ENCODE data around the gene COL23A1. TPM values are rescaled to one million over a fixed set of nuclear protein-coding genes. Genes with fewer than 3 reads are reported as not detected.

COL23A1 gene
- polyA plus RNA-seq, 2 donors, result 0.59 to 0.75 TPM

DNA sequence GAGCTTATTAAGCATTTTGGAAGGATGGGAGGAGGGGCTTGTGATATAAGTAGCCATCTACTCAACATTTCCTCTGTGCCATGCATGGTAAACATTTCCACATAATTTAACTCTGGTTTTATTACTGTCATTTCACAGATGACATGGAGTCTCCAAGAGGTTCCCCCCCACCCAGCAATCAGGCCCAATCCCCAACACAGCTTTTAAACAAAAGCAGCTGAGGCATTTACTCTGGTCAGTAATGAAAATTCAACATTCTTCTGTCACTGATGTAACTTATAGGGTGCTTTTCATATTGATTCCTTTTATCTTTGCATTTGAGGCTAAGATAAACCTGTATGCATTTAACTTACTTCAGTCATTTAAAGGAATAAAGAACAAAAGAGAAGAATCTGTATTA lies 128.1 kb downstream of the COL23A1 start:
- Histone ChIP-seq H3K4me1 (ENCODE audit: control insufficient read depth in 2 of 2, insufficient read depth in 2 of 2, low read length in 1 of 2) (peaks cover 0 to under 1% of the 10 kb centered on the region in 2 donors), H3K27ac (ENCODE audit: low read depth in 2 of 2, low read length in 1 of 2) (no peak overlapping the region), H3K36me3 (ENCODE audit: control insufficient read depth in 2 of 2, insufficient read depth in 2 of 2, low read length in 1 of 2) (no peaks in the 10 kb centered on the region), H3K27me3 (ENCODE audit: control insufficient read depth in 1 of 2, insufficient read depth in 2 of 2, low read length in 2 of 2) (no peaks in the 10 kb centered on the region), H3K9me3 (ENCODE audit: control insufficient read depth in 2 of 2, insufficient read depth in 1 of 2, low read depth in 1 of 2, low read length in 1 of 2) (no peaks in the 10 kb centered on the region), H3K4me3 (ENCODE audit: low read depth in 1 of 2, low read length in 2 of 2) (no peak overlapping the region)

DNA sequence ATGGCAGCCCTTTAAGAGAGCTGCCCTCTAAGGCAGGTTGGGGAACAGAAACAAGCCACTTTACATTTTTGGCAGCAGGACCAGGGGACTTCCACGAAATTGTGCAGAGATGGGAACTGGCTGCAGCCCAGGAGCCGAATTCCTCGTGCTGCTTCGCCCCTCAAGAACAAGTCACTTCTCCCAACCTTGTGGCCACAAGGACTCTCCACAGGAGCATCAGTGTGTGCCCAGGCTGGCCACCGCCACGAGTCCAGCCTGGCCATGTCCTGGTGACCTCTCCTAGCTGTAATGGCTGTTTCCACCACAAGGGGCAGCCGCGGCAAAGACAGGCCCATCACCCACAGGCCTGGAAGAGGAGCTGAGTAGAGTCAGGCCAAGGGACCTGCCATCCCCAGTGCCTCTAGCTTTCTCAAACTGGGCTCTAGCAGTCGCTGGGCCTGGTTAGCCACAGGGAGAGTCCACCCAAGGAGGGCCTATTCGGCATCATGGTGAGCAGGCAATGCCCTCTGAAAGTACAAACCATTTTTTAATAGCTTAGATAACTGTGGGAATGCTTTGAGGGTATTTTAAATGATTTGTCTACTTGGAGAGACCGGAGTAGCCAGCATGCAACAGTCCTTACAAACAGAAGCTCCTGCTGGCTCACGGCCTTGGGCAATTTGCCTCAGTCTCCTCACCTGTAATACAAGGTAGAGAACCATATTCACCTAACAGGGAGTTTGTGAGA lies 129.0 kb downstream of the COL23A1 start:
- no peak overlapping the region for H3K27ac ChIP-seq (ENCODE audit: low read depth in 2 of 2, low read length in 1 of 2)
- WGBS, 2 donors, result 33 to 37% methylated on average over 12 of the region's 12 CpGs

DNA sequence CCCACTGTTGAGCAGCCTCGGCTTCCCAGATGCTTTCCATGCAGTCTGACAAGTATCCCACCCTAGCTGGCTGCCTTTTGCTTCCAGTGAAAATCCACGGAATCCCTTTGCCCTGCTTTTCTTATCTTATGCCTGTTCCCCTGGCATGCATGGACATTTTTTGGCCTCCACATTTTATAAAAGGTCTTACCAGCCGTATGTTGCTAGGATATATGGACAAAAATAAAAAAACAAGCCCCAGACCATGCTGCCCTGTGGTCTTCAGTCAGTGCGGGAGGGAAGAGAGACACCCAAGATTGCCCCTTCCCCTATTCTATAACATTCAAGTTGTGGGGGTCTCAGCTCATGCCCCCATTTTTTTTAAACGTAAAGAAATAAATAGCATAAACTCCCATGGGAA lies 129.6 kb downstream of the COL23A1 start:
- no peaks in the 10 kb centered on the region for H3K36me3 ChIP-seq (ENCODE audit: control insufficient read depth in 2 of 2, insufficient read depth in 2 of 2, low read length in 1 of 2)
- H3K27me3 ChIP-seq (ENCODE audit: control insufficient read depth in 1 of 2, insufficient read depth in 2 of 2, low read length in 2 of 2), result no peaks in the 10 kb centered on the region
- H3K9me3 ChIP-seq (ENCODE audit: control insufficient read depth in 2 of 2, insufficient read depth in 1 of 2, low read depth in 1 of 2, low read length in 1 of 2), result no peaks in the 10 kb centered on the region
- no peak overlapping the region for H3K27ac ChIP-seq (ENCODE audit: low read depth in 2 of 2, low read length in 1 of 2)
- 47 to 48% methylated on average over 5 of the region's 5 CpGs for WGBS, 2 donors
- H3K4me1 ChIP-seq (ENCODE audit: control insufficient read depth in 2 of 2, insufficient read depth in 2 of 2, low read length in 1 of 2), result no peaks in the 10 kb centered on the region
- no peak overlapping the region for H3K4me3 ChIP-seq (ENCODE audit: low read depth in 1 of 2, low read length in 2 of 2)

More for the DNA sequence above, 129.0 kb downstream of the COL23A1 start:
- H3K4me3 ChIP-seq (ENCODE audit: low read depth in 1 of 2, low read length in 2 of 2), result no peak overlapping the region
- H3K27me3 ChIP-seq (ENCODE audit: control insufficient read depth in 1 of 2, insufficient read depth in 2 of 2, low read length in 2 of 2), result no peaks in the 10 kb centered on the region
- no peaks in the 10 kb centered on the region for H3K36me3 ChIP-seq (ENCODE audit: control insufficient read depth in 2 of 2, insufficient read depth in 2 of 2, low read length in 1 of 2)
- no peaks in the 10 kb centered on the region for H3K4me1 ChIP-seq (ENCODE audit: control insufficient read depth in 2 of 2, insufficient read depth in 2 of 2, low read length in 1 of 2)
- H3K9me3 ChIP-seq (ENCODE audit: control insufficient read depth in 2 of 2, insufficient read depth in 1 of 2, low read depth in 1 of 2, low read length in 1 of 2), result no peaks in the 10 kb centered on the region

DNA sequence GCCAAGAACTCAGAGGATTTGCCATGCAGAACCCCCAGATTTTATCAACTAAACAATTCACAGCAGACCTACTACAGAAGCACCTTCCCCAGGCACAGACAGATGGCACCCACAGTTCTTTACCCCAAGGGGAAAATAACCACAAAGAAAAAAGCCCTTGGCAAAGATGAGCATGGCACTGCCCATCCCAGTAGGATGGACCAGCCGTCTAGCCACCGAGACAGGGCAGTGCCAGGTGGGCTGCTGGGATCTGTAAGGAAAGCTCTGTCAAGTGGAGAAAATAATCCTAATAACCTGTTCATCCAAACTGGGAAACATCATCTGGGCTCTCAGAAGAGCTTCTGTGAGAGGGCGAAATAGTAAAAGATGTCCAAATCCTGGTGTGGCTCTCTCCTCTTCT lies 130.0 kb downstream of the COL23A1 start:
- WGBS, 2 donors, result 88 to 91% methylated on average over 3 of the region's 3 CpGs

DNA sequence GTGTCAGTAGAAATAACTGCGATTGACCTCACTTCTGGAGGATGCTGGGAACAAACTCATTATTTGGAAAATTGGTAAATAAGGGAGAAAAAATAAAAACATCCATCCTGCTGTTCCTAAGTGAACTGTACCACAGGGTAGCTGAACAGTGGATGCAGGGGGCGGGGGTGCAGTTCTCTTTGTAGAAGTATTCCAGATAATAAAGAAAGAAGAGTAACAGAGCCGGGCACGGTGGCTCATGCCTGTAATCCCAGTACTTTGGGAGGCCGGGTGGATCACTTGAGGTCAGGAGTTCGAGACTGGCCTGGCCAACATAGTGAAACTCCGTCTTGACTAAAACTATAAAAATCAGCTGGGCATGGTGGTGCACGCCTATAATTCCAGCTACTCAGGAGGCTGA lies 132.1 kb downstream of the COL23A1 start:
- no peak overlapping the region for H3K4me3 ChIP-seq (ENCODE audit: low read depth in 1 of 2, low read length in 2 of 2)
- 87% methylated on average over 8 of the region's 8 CpGs for WGBS, 2 donors
- peaks cover 0 to 2% of the 10 kb centered on the region in 2 donors for H3K4me1 ChIP-seq (ENCODE audit: control insufficient read depth in 2 of 2, insufficient read depth in 2 of 2, low read length in 1 of 2)
- no peaks in the 10 kb centered on the region for H3K36me3 ChIP-seq (ENCODE audit: control insufficient read depth in 2 of 2, insufficient read depth in 2 of 2, low read length in 1 of 2)
- no peaks in the 10 kb centered on the region for H3K9me3 ChIP-seq (ENCODE audit: control insufficient read depth in 2 of 2, insufficient read depth in 1 of 2, low read depth in 1 of 2, low read length in 1 of 2)
- no peaks in the 10 kb centered on the region for H3K27me3 ChIP-seq (ENCODE audit: control insufficient read depth in 1 of 2, insufficient read depth in 2 of 2, low read length in 2 of 2)
- no peak overlapping the region for H3K27ac ChIP-seq (ENCODE audit: low read depth in 2 of 2, low read length in 1 of 2)

More for the DNA sequence above, 130.0 kb downstream of the COL23A1 start:
- Histone ChIP-seq H3K27ac (ENCODE audit: low read depth in 2 of 2, low read length in 1 of 2) (no peak overlapping the region), H3K4me3 (ENCODE audit: low read depth in 1 of 2, low read length in 2 of 2) (no peak overlapping the region), H3K9me3 (ENCODE audit: control insufficient read depth in 2 of 2, insufficient read depth in 1 of 2, low read depth in 1 of 2, low read length in 1 of 2) (no peaks in the 10 kb centered on the region), H3K4me1 (ENCODE audit: control insufficient read depth in 2 of 2, insufficient read depth in 2 of 2, low read length in 1 of 2) (peaks cover 0 to 2% of the 10 kb centered on the region in 2 donors), H3K36me3 (ENCODE audit: control insufficient read depth in 2 of 2, insufficient read depth in 2 of 2, low read length in 1 of 2) (no peaks in the 10 kb centered on the region), H3K27me3 (ENCODE audit: control insufficient read depth in 1 of 2, insufficient read depth in 2 of 2, low read length in 2 of 2) (no peaks in the 10 kb centered on the region)

DNA sequence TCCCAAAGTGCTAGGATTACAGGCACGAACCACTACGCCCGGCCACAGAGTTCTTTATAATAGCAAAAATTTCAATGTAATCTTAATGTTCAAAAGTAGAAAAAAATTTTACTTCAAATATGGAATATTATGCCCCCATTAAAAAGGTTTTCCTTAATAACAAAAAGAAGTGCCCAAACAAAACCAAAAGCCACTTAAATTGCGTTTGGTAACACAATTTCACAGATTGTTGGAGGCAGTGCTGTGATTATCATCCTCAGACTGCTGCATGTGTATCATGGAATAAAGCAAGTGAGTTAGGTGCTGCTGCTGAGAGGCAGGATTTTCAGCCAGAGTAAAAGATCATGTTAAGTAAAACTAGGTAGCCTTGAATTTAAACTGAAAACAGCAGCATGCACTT lies 132.7 kb downstream of the COL23A1 start:
- Histone ChIP-seq H3K9me3 (ENCODE audit: control insufficient read depth in 2 of 2, insufficient read depth in 1 of 2, low read depth in 1 of 2, low read length in 1 of 2) (no peaks in the 10 kb centered on the region), H3K4me1 (ENCODE audit: control insufficient read depth in 2 of 2, insufficient read depth in 2 of 2, low read length in 1 of 2) (peaks cover 0 to 2% of the 10 kb centered on the region in 2 donors), H3K27ac (ENCODE audit: low read depth in 2 of 2, low read length in 1 of 2) (no peak overlapping the region), H3K27me3 (ENCODE audit: control insufficient read depth in 1 of 2, insufficient read depth in 2 of 2, low read length in 2 of 2) (no peaks in the 10 kb centered on the region), H3K4me3 (ENCODE audit: low read depth in 1 of 2, low read length in 2 of 2) (no peak overlapping the region), H3K36me3 (ENCODE audit: control insufficient read depth in 2 of 2, insufficient read depth in 2 of 2, low read length in 1 of 2) (no peaks in the 10 kb centered on the region)
- 92 to 95% methylated on average over 4 of the region's 4 CpGs for WGBS, 2 donors

- H3K27me3 ChIP-seq (ENCODE audit: control insufficient read depth in 1 of 2, insufficient read depth in 2 of 2, low read length in 2 of 2), result no peaks in the 10 kb centered on the region
- H3K27ac ChIP-seq (ENCODE audit: low read depth in 2 of 2, low read length in 1 of 2), result no peak overlapping the region
- WGBS, 2 donors, result 86 to 87% methylated on average over 14 of the region's 14 CpGs
- H3K9me3 ChIP-seq (ENCODE audit: control insufficient read depth in 2 of 2, insufficient read depth in 1 of 2, low read depth in 1 of 2, low read length in 1 of 2), result no peaks in the 10 kb centered on the region
- no peaks in the 10 kb centered on the region for H3K36me3 ChIP-seq (ENCODE audit: control insufficient read depth in 2 of 2, insufficient read depth in 2 of 2, low read length in 1 of 2)
- H3K4me3 ChIP-seq (ENCODE audit: low read depth in 1 of 2, low read length in 2 of 2), result no peak overlapping the region
- H3K4me1 ChIP-seq (ENCODE audit: control insufficient read depth in 2 of 2, insufficient read depth in 2 of 2, low read length in 1 of 2), result peaks cover 0 to 2% of the 10 kb centered on the region in 2 donors
Observed at GRCh38 chr5:178455480-178455835, 134.7 kb downstream of the COL23A1 start.

DNA sequence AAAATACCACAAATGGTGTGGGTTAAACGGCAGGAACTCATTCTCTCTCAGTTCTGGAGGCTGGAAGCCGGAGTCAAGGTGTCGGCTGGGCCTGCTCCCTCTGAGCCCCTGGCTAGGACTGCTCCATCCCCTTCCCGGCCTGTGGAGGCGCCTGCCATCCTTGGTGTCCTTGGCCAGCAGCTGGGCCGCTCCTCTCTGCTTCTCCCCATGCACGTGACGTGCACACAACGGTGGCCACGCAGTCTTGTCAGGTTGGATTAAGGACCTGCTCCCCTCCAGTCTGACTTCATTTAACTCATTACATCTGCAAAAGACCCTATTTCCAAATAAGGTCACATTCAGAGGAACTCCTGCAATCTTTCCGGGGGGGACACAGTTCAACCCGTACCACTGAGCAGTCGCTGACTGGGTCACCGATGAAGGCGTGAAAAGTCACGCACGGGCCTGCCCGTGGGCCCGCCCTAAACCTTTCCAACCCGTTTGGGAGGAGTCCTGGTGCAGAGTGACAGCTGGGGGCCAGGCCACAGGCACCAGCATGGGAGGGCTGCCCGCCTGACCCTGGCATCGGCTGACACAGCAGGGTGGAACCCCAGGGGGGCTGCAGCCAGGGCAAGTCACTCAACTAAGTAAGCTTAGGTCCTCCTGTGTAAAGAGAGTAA lies 135.2 kb downstream of the COL23A1 start:
- peaks cover 0 to 2% of the 10 kb centered on the region in 2 donors for H3K4me1 ChIP-seq (ENCODE audit: control insufficient read depth in 2 of 2, insufficient read depth in 2 of 2, low read length in 1 of 2)
- no peaks in the 10 kb centered on the region for H3K27me3 ChIP-seq (ENCODE audit: control insufficient read depth in 1 of 2, insufficient read depth in 2 of 2, low read length in 2 of 2)
- no peak overlapping the region for H3K27ac ChIP-seq (ENCODE audit: low read depth in 2 of 2, low read length in 1 of 2)
- H3K4me3 ChIP-seq (ENCODE audit: low read depth in 1 of 2, low read length in 2 of 2), result no peak overlapping the region
- H3K9me3 ChIP-seq (ENCODE audit: control insufficient read depth in 2 of 2, insufficient read depth in 1 of 2, low read depth in 1 of 2, low read length in 1 of 2), result no peaks in the 10 kb centered on the region
- WGBS, 2 donors, result 70 to 80% methylated on average over 22 of the region's 22 CpGs
- H3K36me3 ChIP-seq (ENCODE audit: control insufficient read depth in 2 of 2, insufficient read depth in 2 of 2, low read length in 1 of 2), result no peaks in the 10 kb centered on the region

- Histone ChIP-seq H3K4me1 (ENCODE audit: control insufficient read depth in 2 of 2, insufficient read depth in 2 of 2, low read length in 1 of 2) (peaks cover 0 to 2% of the 10 kb centered on the region in 2 donors), H3K27ac (ENCODE audit: low read depth in 2 of 2, low read length in 1 of 2) (no peak overlapping the region), H3K9me3 (ENCODE audit: control insufficient read depth in 2 of 2, insufficient read depth in 1 of 2, low read depth in 1 of 2, low read length in 1 of 2) (no peaks in the 10 kb centered on the region), H3K27me3 (ENCODE audit: control insufficient read depth in 1 of 2, insufficient read depth in 2 of 2, low read length in 2 of 2) (no peaks in the 10 kb centered on the region), H3K4me3 (ENCODE audit: low read depth in 1 of 2, low read length in 2 of 2) (no peak overlapping the region), H3K36me3 (ENCODE audit: control insufficient read depth in 2 of 2, insufficient read depth in 2 of 2, low read length in 1 of 2) (no peaks in the 10 kb centered on the region)
- 86 to 90% methylated on average over 3 of the region's 3 CpGs for WGBS, 2 donors
Observed at GRCh38 chr5:178454303-178454702, 135.9 kb downstream of the COL23A1 start.

GRCh38 chr5:178453224-178453623 lies 137.0 kb downstream of the COL23A1 start:
- 34 to 41% methylated on average over 4 of the region's 4 CpGs for WGBS, 2 donors

More at GRCh38 chr5:178453224-178453623, 137.0 kb downstream of the COL23A1 start:
- Histone ChIP-seq H3K9me3 (ENCODE audit: control insufficient read depth in 2 of 2, insufficient read depth in 1 of 2, low read depth in 1 of 2, low read length in 1 of 2) (no peaks in the 10 kb centered on the region), H3K4me3 (ENCODE audit: low read depth in 1 of 2, low read length in 2 of 2) (no peak overlapping the region), H3K36me3 (ENCODE audit: control insufficient read depth in 2 of 2, insufficient read depth in 2 of 2, low read length in 1 of 2) (no peaks in the 10 kb centered on the region), H3K4me1 (ENCODE audit: control insufficient read depth in 2 of 2, insufficient read depth in 2 of 2, low read length in 1 of 2) (peaks cover 0 to 2% of the 10 kb centered on the region in 2 donors), H3K27me3 (ENCODE audit: control insufficient read depth in 1 of 2, insufficient read depth in 2 of 2, low read length in 2 of 2) (no peaks in the 10 kb centered on the region), H3K27ac (ENCODE audit: low read depth in 2 of 2, low read length in 1 of 2) (no peak overlapping the region)
